HepG2 (cell line): ENCODE data around the gene SART1. TPM values are rescaled to one million over a fixed set of nuclear protein-coding genes. Genes with fewer than 3 reads are reported as not detected.

ENCODE experiments used
- ATAC-seq: fragments of 200-7000 bp; cut with Tn5 transposase; 3 replicates; pipeline ENCODE4 v1.9.1; 2020; ENCODE audit warnings: mild to moderate bottlenecking, moderate library complexity
- BruUV-seq: library from RNA; stranded (reverse); fragments of 400-500 nt; replicated peaks from 2 replicates; lab custom pipeline; 2021; lab: Mats Ljungman, UMichigan
- CTCF ChIA-PET: fragments of 300-600 bp; formaldehyde crosslinking; extraction: SDS; loops from one replicate; lab custom pipeline; 2021; ENCODE audit warnings: low total read pairs, inconsistent platforms, low intra/inter-chr PET ratio; lab: Yijun Ruan, JAX
- POLR2A ChIA-PET: fragments of 350-600 bp; sonication (Branson Sonifier 250); formaldehyde crosslinking; loops from one replicate; lab custom pipeline; 2020; ENCODE audit warnings: antibody characterized with exemption, inconsistent platforms; lab: Yijun Ruan, JAX
- DNase-seq: peaks from one replicate; pipeline ENCODE4 v3.0.0-alpha.2; 2015; ENCODE audit warnings: low spot score
- FAIRE-seq: peaks from 3 replicates; lab custom pipeline; 2011; peaks lifted over from hg19 to GRCh38; lab: Jason Lieb, UNC
- H2AFZ ChIP-seq: one replicate; pipeline ENCODE4 v1.6.1; 2011; ENCODE audit warnings: low read length, inconsistent platforms
- H3K27ac ChIP-seq: fragments of 300-600 bp; 3 replicates; pipeline ENCODE4 v1.8.0; 2011; ENCODE audit warnings: mixed run types, mild to moderate bottlenecking, mixed read lengths, low read length, inconsistent platforms; ENCODE audit not compliant: insufficient read depth; ENCODE audit errors: extremely low read length
- H3K27me3 ChIP-seq, 2 experiments: fragments of 200-600 bp in 1 of 2; 2 replicates in 1 of 2; 3 replicates in 1 of 2; pipeline versions ENCODE4 v1.6.0 to v1.8.0; 2011; ENCODE audit warnings: low read length in 2 of 2, mild to moderate bottlenecking in 2 of 2, moderate library complexity in 2 of 2, inconsistent platforms in 1 of 2; ENCODE audit not compliant: insufficient read depth in 2 of 2, control insufficient read depth in 1 of 2
- H3K36me3 ChIP-seq, 2 experiments: fragments of 200-600 bp in 1 of 2; replicated peaks in 1 of 2; 2 replicates in 1 of 2; 3 replicates in 1 of 2; pipeline versions ENCODE4 v1.5.1 to v1.8.0; 2011; ENCODE audit warnings: low read length in 2 of 2, inconsistent platforms in 1 of 2; ENCODE audit not compliant: insufficient read depth in 2 of 2, control insufficient read depth in 1 of 2
- H3K4me1 ChIP-seq: 2 replicates; pipeline ENCODE4 v1.5.1; 2012; ENCODE audit warnings: low read length, inconsistent platforms; ENCODE audit not compliant: insufficient read depth
- H3K4me2 ChIP-seq: 2 replicates; pipeline ENCODE4 v1.6.0; 2011; ENCODE audit warnings: low read depth, low read length, inconsistent platforms
- H3K4me3 ChIP-seq, 3 experiments: fragments of 200-600 bp in 1 of 3; sonication (generic), shearing (Covaris generic) in 1 of 3; replicated peaks in 1 of 3; 2 replicates each; pipeline ENCODE4 v1.5.1; 2011 to 2016; ENCODE audit warnings: low read length in 3 of 3, inconsistent platforms in 2 of 3, low read depth in 2 of 3, mild to moderate bottlenecking in 2 of 3, control low read depth in 1 of 3, mixed read lengths in 1 of 3; ENCODE audit not compliant: insufficient read depth in 1 of 3
- H3K79me2 ChIP-seq: one replicate; pipeline ENCODE4 v1.6.1; 2011; ENCODE audit warnings: low read length, inconsistent platforms; ENCODE audit not compliant: insufficient read depth
- H3K9ac ChIP-seq: 2 replicates; pipeline ENCODE4 v1.6.0; 2011; ENCODE audit warnings: mild to moderate bottlenecking, low read depth, low read length, inconsistent platforms; ENCODE audit not compliant: insufficient read depth
- H3K9me3 ChIP-seq: 2 replicates; pipeline ENCODE4 v1.5.1; 2012; ENCODE audit warnings: mild to moderate bottlenecking, low read length
- H4K20me1 ChIP-seq: 2 replicates; pipeline ENCODE4 v1.6.0; 2011; ENCODE audit warnings: inconsistent platforms, mild to moderate bottlenecking, low read length, moderate library complexity; ENCODE audit not compliant: insufficient read depth
- CREM ChIP-seq, 2 experiments: sonication (generic) in 1 of 2; formaldehyde crosslinking in 1 of 2; IDR thresholded peaks; 2 replicates each; pipeline versions ENCODE4 v1.4.0 to v1.6.1; 2016 to 2020; ENCODE audit warnings: antibody characterized with exemption in 1 of 2, mild to moderate bottlenecking in 1 of 2, missing genetic modification reagents in 1 of 2
- HNF4A ChIP-seq: sonication (generic); formaldehyde crosslinking; IDR thresholded peaks from 2 replicates; pipeline ENCODE4 v1.4.0; 2020; ENCODE audit warnings: missing genetic modification reagents
- HOXD1 ChIP-seq: sonication (generic); formaldehyde crosslinking; IDR thresholded peaks from 2 replicates; pipeline ENCODE4 v1.5.0; 2020; ENCODE audit warnings: missing genetic modification reagents
- KDM5A ChIP-seq: fragments of 200-600 bp; sonication (generic); IDR thresholded peaks from 2 replicates; pipeline ENCODE4 v1.7.0; 2018; ENCODE audit warnings: antibody characterized with exemption, mild to moderate bottlenecking, low read length, borderline replicate concordance
- KLF9 ChIP-seq: IDR thresholded peaks from 2 replicates; pipeline ENCODE4 v1.6.1; 2016; ENCODE audit warnings: low read depth
- REL ChIP-seq: sonication (generic); formaldehyde crosslinking; conservative IDR thresholded peaks from 2 replicates; pipeline ENCODE4 v1.8.0; 2022; ENCODE audit warnings: mild to moderate bottlenecking, missing genetic modification reagents, moderate library complexity
- SMYD3 ChIP-seq: sonication (generic); formaldehyde crosslinking; IDR thresholded peaks from 2 replicates; pipeline ENCODE4 v1.8.1; 2023; ENCODE audit warnings: mild to moderate bottlenecking, missing genetic modification reagents
- ZNF207 ChIP-seq: fragments of 450-650 bp; IDR thresholded peaks from 2 replicates; pipeline ENCODE4 v1.6.1; 2016; ENCODE audit warnings: antibody characterized with exemption, borderline replicate concordance
- ZNF263 ChIP-seq: sonication (generic); formaldehyde crosslinking; IDR thresholded peaks from 2 replicates; pipeline ENCODE4 v1.4.0; 2020; ENCODE audit warnings: missing genetic modification reagents
- ZNF30 ChIP-seq: sonication (generic); formaldehyde crosslinking; IDR thresholded peaks from 2 replicates; pipeline ENCODE4 v1.5.0; 2020; ENCODE audit warnings: mild to moderate bottlenecking, missing genetic modification reagents
- ZNF337 ChIP-seq: sonication (generic); formaldehyde crosslinking; IDR thresholded peaks from 2 replicates; pipeline ENCODE4 v1.5.1; 2020; ENCODE audit warnings: missing genetic modification reagents, low read depth, mild to moderate bottlenecking, borderline replicate concordance
- ZNF598 ChIP-seq: sonication (generic); formaldehyde crosslinking; IDR thresholded peaks from 2 replicates; pipeline ENCODE4 v1.5.1; 2020; ENCODE audit warnings: mild to moderate bottlenecking, missing genetic modification reagents, borderline replicate concordance
- WGBS: methylation state at CpG from one replicate; pipeline ENCODE4 v1.1.6; 2017; ENCODE audit warnings: low lambda C conversion rate; 5-methylcytosine and 5-hydroxymethylcytosine counted together
- in situ Hi-C: cut with HindIII; loops from 2 replicates; pipeline ENCODE4 v1.10.0; 2017; ENCODE audit warnings: low pct_unique_long_range_greater_than_20kb; ENCODE audit not compliant: extremely low pct_ligation_motif_present
- intact Hi-C: fragments of 100-400 bp; cut with micrococcal nuclease; formaldehyde crosslinking; loops from one replicate; pipeline ENCODE4 v1.10.0; 2022; ENCODE audit not compliant: unreplicated experiment
- polyA plus RNA-seq, 8 experiments: library from polyadenylated mRNA; depleted of rRNA in 3 of 8; stranded (reverse) in 7 of 8; unstranded in 1 of 8; fragments of >200 nt; fragmentation: Illumina TruSeq in 4 of 8; extraction: Trizol in 4 of 8; gene quantifications; 2 replicates each; pipeline versions ENCODE4 v1.2.1 to v1.2.3, GENCODE V29; 2011 to 2016; ENCODE audit warnings: low read depth in 4 of 8, missing spikeins in 1 of 8, mixed read lengths in 1 of 8; ENCODE audit not compliant: insufficient read depth in 1 of 8
- total RNA-seq, 5 experiments: library from RNA; depleted of rRNA; stranded (reverse); fragments of >200 nt; fragmentation: Illumina TruSeq; extraction: Trizol; gene quantifications; 2 replicates each; pipeline ENCODE4 v1.2.3, GENCODE V29; 2016; ENCODE audit warnings: low read depth in 1 of 5
- TF ChIP-seq, protein P1 (sequence below): sonication (generic); formaldehyde crosslinking; IDR thresholded peaks from 2 replicates; pipeline ENCODE4 v1.5.1; 2020; ENCODE audit warnings: mild to moderate bottlenecking, missing genetic modification reagents, moderate library complexity
- TF ChIP-seq, protein P2 (sequence below): IDR thresholded peaks from 2 replicates; pipeline ENCODE4 v1.6.1; 2016; ENCODE audit warnings: low read depth, borderline replicate concordance
- TF ChIP-seq, protein P3 (sequence below): sonication (generic); formaldehyde crosslinking; IDR thresholded peaks from 2 replicates; pipeline ENCODE4 v1.5.0; 2020; ENCODE audit warnings: mild to moderate bottlenecking, missing genetic modification reagents

The SART1 gene
- total and polyA plus RNA-seq, 2 of the 13 experiments (the other 11 are each of a cell fraction or from before 2014, with no cell fraction given): 11.3 to 22.5 TPM

DNA sequence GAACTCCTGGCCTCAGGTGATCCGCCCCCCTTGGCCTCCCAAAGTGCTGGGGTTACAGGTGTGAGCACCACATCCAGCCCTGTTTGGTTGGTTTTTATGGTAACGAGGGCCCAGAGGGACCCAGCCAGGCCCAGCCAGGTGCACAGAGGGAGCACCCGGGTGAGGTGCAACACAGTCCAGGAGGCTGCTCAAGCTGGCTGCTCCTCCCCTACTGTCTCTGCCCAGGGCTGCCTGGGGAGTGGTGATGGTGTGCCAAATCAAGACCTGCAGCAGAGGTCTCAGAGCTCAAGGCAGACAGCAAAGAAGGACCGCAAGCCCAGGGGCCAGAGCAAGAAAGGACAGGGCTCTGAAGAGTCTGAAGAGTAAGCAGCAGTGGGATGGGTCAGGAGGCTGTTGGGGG, 14.9 kb upstream of the SART1 start:
- Histone ChIP-seq H3K79me2 (no peaks in the 10 kb centered on the region), H3K27me3 (peaks cover 0 to 23% of the 10 kb centered on the region in 2 experiments; a peak in 4 of 5 replicates), H3K9ac (no peak overlapping the region), H4K20me1 (no peaks in the 10 kb centered on the region), H3K4me3 (no peak overlapping the region; a peak in 1 of 6 replicates), H3K36me3 (no peaks in the 10 kb centered on the region), H3K4me1 (peaks cover 76% of the 10 kb centered on the region), H3K4me2 (peak overlapping the region; percentile 67; the same call in 1 of the 2 replicates), H3K9me3 (no peaks in the 10 kb centered on the region), H3K27ac (no peak overlapping the region), H2AFZ (no peak overlapping the region)
- in situ Hi-C loops: no loop called here
- 42% methylated on average over 2 of the region's 4 CpGs for WGBS
- FAIRE-seq (no peak), ATAC-seq (peak; percentile 28), DNase-seq (no peak)
- BruUV-seq: no TSS peak
- CTCF ChIA-PET: no interaction called here
- POLR2A ChIA-PET: interaction anchor here (1.0 to 1.6 kb wide), 5 partner anchors 14 to 58 kb away, joined by 3 to 9 read pairs (median 4); partner anchors contain the start of genes CCDC85B, FIBP and FOSL1
- intact Hi-C loops: no loop called here
- TF ChIP-seq, protein P1, sequence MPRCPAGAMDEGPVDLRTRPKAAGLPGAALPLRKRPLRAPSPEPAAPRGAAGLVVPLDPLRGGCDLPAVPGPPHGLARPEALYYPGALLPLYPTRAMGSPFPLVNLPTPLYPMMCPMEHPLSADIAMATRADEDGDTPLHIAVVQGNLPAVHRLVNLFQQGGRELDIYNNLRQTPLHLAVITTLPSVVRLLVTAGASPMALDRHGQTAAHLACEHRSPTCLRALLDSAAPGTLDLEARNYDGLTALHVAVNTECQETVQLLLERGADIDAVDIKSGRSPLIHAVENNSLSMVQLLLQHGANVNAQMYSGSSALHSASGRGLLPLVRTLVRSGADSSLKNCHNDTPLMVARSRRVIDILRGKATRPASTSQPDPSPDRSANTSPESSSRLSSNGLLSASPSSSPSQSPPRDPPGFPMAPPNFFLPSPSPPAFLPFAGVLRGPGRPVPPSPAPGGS (CRISPR knock-in tag): 0 out of 2 replicates have a peak, but pooled peaks have one; percentile 1
- TF ChIP-seq HNF4A: no peak
- peak; percentile 60 for TF ChIP-seq ZNF263 (CRISPR knock-in tag)

DNA sequence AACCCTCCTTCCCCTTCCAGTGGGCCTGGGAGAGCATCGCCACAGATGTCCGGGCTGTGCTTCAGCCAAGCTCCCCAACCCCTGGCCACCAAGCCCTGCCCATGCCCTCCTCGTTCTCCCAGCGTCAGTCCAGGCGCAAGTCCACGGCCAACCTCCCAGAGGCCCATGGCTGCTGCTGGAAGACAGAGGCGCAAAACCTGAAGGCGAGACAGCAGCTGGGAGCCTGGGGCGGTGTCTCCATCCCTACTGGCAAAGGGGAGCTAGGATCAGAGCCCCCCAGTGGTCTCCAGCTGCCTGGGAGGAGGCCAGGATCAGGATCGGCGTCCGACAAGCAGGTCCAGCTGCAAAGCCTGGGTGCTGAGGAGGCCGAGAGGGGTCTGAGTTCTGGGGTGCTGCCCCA, 14.4 kb upstream of the SART1 start:
- no peak for FAIRE-seq
- no peaks in the 10 kb centered on the region for H3K9me3 ChIP-seq
- WGBS: 26% methylated on average over 13 of the region's 13 CpGs
- H3K36me3 ChIP-seq: no peaks in the 10 kb centered on the region
- no TSS peak for BruUV-seq
- H3K9ac ChIP-seq: peak overlapping the region; percentile 41; the same call in 1 of the 2 replicates
- H3K27ac ChIP-seq: no peak overlapping the region
- peak; percentile 58 for ATAC-seq
- peak overlapping the region; percentile 67 for H3K4me2 ChIP-seq
- in situ Hi-C loops: no loop called here
- intact Hi-C loops: no loop called here
- no peaks in the 10 kb centered on the region for H4K20me1 ChIP-seq
- peak overlapping the region; percentile 40 for H2AFZ ChIP-seq
- DNase-seq: no peak
- H3K4me3 ChIP-seq: peak overlapping the region; percentile 26 to 64 (median 51)
- peaks cover 0 to 22% of the 10 kb centered on the region in 2 experiments; a peak in 4 of 5 replicates for H3K27me3 ChIP-seq
- H3K79me2 ChIP-seq: no peaks in the 10 kb centered on the region
- POLR2A ChIA-PET: interaction anchor here (1.0 to 1.6 kb wide), 5 partner anchors 14 to 59 kb away, joined by 3 to 9 read pairs (median 4); partner anchors contain the start of genes CCDC85B, FIBP and FOSL1
- peaks cover 76% of the 10 kb centered on the region for H3K4me1 ChIP-seq
- CTCF ChIA-PET: no interaction called here
- no peak for TF ChIP-seq KLF9 (CRISPR knock-in tag)
- TF ChIP-seq, protein P2, sequence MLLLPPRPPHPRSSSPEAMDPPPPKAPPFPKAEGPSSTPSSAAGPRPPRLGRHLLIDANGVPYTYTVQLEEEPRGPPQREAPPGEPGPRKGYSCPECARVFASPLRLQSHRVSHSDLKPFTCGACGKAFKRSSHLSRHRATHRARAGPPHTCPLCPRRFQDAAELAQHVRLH (CRISPR knock-in tag): no peak
- TF ChIP-seq SMYD3 (CRISPR knock-in tag): no peak
- TF ChIP-seq, protein P3, sequence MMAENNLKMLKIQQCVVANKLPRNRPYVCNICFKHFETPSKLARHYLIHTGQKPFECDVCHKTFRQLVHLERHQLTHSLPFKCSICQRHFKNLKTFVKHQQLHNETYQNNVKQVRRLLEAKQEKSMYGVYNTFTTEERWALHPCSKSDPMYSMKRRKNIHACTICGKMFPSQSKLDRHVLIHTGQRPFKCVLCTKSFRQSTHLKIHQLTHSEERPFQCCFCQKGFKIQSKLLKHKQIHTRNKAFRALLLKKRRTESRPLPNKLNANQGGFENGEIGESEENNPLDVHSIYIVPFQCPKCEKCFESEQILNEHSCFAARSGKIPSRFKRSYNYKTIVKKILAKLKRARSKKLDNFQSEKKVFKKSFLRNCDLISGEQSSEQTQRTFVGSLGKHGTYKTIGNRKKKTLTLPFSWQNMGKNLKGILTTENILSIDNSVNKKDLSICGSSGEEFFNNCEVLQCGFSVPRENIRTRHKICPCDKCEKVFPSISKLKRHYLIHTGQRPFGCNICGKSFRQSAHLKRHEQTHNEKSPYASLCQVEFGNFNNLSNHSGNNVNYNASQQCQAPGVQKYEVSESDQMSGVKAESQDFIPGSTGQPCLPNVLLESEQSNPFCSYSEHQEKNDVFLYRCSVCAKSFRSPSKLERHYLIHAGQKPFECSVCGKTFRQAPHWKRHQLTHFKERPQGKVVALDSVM: peak; percentile 49; the same call in 1 of the 2 replicates
- TF ChIP-seq ZNF598 (CRISPR knock-in tag): no peak
- TF ChIP-seq HOXD1 (CRISPR knock-in tag): no peak
- no peak for TF ChIP-seq ZNF207
- no peak for TF ChIP-seq ZNF337 (CRISPR knock-in tag)
- no peak for TF ChIP-seq CREM (IDR thresholded peaks at IDR 0.05)
- no peak for TF ChIP-seq CREM (CRISPR knock-in tag; IDR thresholded peaks at IDR 0.05)
- TF ChIP-seq REL (CRISPR knock-in tag): no peak
- no peak for TF ChIP-seq ZNF30 (CRISPR knock-in tag)
- no peak for TF ChIP-seq KDM5A
